ENCODE measurements around the gene BIRC3.

DNA sequence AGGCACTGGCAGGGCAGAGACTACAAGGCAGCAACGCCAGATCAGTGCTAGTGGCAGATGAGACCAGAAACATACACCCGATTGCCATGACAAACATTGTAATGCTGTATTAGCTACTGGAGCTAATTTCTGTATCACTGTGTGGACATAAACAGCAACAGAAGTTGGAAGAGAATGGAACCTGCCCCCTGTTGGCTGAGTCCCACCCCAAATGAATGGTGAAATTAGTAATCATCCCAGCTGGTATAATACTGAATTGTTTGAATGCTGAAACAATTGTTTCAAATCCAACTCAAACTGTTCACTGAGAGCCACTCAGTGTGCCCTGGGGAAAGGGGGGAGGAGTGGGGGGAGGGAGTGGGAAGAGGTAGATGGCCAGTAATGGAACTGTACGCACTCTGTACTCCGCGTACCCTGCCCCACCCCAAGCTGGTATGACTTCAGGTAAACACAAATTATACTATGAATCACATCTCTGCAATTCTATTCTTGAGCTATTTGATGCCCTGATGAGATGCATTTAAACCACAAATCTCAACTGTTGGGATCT, 11.2 kb upstream of the BIRC3 start:
- peak; percentile 71 for TF ChIP-seq CTCF (conservative IDR thresholded peaks at IDR 0.05; ENCODE audit: low read length)
- TF ChIP-seq EZH2phosphoT487 (IDR thresholded peaks at IDR 0.05; ENCODE audit: borderline replicate concordance, low read depth, low read length), result no peak
